Measurements from ENCODE around the gene TMEM185B. TPM values are rescaled to one million over a fixed set of nuclear protein-coding genes. Genes with fewer than 3 reads are reported as not detected.

TMEM185B gene
- 10 to 100 TPM in 2 of 4 donors, 1 to 10 TPM in 2; 2.0 to 28.3 (median 6.9) TPM for polyA plus RNA-seq
- long read RNA-seq, donor 1 = 0 reads
- long read RNA-seq, donor 2, transcript TMEM185B-201 (1 exons, 2,131 nt) = major isoform, 15 of 15 reads
- long read RNA-seq, donor 2, partial matches to known transcripts = 0 of 15 reads
- long read RNA-seq, donor 2, other reads (novel, unspliced or antisense) = 0 of 15 reads
- long read RNA-seq, donor 3, transcript TMEM185B-201 (1 exons, 2,131 nt) = major isoform, 26 of 26 reads
- long read RNA-seq, donor 3, partial matches to known transcripts = 0 of 26 reads
- long read RNA-seq, donor 3, other reads (novel, unspliced or antisense) = 0 of 26 reads
- long read RNA-seq, donor 4 = 0 reads
- long read RNA-seq, donor 5, transcript TMEM185B-201 (1 exons, 2,131 nt) = major isoform, 9 of 9 reads
- long read RNA-seq, donor 5, partial matches to known transcripts = 0 of 9 reads
- long read RNA-seq, donor 5, other reads (novel, unspliced or antisense) = 0 of 9 reads
- long read RNA-seq, donor 6, transcript TMEM185B-201 (1 exons, 2,131 nt) = major isoform, 12 of 12 reads
- long read RNA-seq, donor 6, partial matches to known transcripts = 0 of 12 reads
- long read RNA-seq, donor 6, other reads (novel, unspliced or antisense) = 0 of 12 reads
- long read RNA-seq, donor 7 = 0 reads
- long read RNA-seq, donor 8, partial matches to known transcripts = 0 of 2 reads
- long read RNA-seq, donor 8, other reads (novel, unspliced or antisense) = 0 of 2 reads
- long read RNA-seq, donor 9, transcript TMEM185B-201 (1 exons, 2,131 nt) = major isoform, 11 of 11 reads
- long read RNA-seq, donor 9, partial matches to known transcripts = 0 of 11 reads
- long read RNA-seq, donor 9, other reads (novel, unspliced or antisense) = 0 of 11 reads
- long read RNA-seq, donor 10, transcript TMEM185B-201 (1 exons, 2,131 nt) = major isoform, 17 of 17 reads
- long read RNA-seq, donor 10, partial matches to known transcripts = 0 of 17 reads
- long read RNA-seq, donor 10, other reads (novel, unspliced or antisense) = 0 of 17 reads

- Histone ChIP-seq H3K9me3 (ENCODE audit: control insufficient read depth in 2 of 2, insufficient read depth in 1 of 2, low read depth in 1 of 2, low read length in 1 of 2) (peaks cover 0 to 27% of the 10 kb centered on the region in 2 donors), H3K4me1 (ENCODE audit: control insufficient read depth in 3 of 3, insufficient read depth in 2 of 3, low read depth in 1 of 3, low read length in 2 of 3) (peaks cover 0 to 16% (median 3%) of the 10 kb centered on the region in 3 donors), H3K27ac (ENCODE audit: low read depth in 1 of 3, low read length in 2 of 3) (peak within 1 kb of the TSS; percentile 93 to 97 (median 94)), H3K36me3 (ENCODE audit: control insufficient read depth in 3 of 3, insufficient read depth in 2 of 3, low read depth in 1 of 3, low read length in 3 of 3) (peaks cover 0 to 29% (median 0%) of the 10 kb centered on the region in 3 donors), H3K4me3 (ENCODE audit: low read depth in 1 of 3, low read length in 3 of 3) (peak within 1 kb of the TSS; percentile 60 to 79 (median 67)), H3K27me3 (ENCODE audit: control insufficient read depth in 3 of 3, insufficient read depth in 3 of 3, low read length in 3 of 3) (no peaks in the 10 kb centered on the region)
- WGBS, 3 donors = 1 to 2% (median 1%) methylated on average over 87 to 108 of the region's 108 CpGs
- DNase-seq (peak; percentile 89 to 98), FAIRE-seq (no peak)
These were observed at the start of gene TMEM185B for GRCh38 chr2:120223034-120223912. TSS of gene TMEM185B (minus strand) at chr2:120223400. CDS start at chr2:120222976, 424 bp downstream.

DNA sequence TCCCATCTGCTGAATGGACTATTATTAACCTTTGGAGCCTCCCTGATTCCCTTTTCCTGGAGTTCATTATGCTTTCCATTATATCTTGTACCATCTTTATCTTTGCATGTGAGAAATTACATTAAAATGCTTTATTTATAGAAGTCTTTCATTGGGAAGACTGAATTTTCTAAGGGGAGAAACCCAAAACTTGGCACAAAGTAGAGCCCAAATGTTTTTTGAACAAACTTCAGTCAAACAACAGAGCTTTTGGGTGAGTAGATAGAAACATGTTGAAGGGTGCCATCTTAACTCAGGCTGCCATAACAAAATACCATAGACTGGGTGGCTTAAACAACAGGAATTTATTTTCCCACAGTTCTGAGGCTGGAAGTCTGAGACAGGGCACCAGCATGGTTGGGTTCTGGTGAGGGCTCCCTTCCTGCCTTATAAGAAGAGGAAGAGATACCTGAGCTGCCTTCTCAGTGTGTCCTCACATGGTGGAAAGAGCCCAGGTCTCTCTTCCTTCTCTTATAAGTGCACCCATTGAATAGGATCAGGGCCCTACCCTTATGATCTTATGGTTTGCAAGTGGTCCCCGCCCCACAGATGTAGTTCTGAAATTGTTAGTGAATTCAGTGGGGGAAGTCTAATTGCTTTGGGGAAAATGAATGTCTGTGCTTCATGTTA lies 48.6 kb upstream of the TMEM185B start:
- Histone ChIP-seq H3K27me3 (ENCODE audit: control insufficient read depth in 3 of 3, insufficient read depth in 3 of 3, low read length in 3 of 3) (no peaks in the 10 kb centered on the region), H3K4me1 (ENCODE audit: control insufficient read depth in 3 of 3, insufficient read depth in 2 of 3, low read depth in 1 of 3, low read length in 2 of 3) (peaks cover 0 to 7% (median 0%) of the 10 kb centered on the region in 3 donors), H3K9me3 (ENCODE audit: control insufficient read depth in 2 of 2, insufficient read depth in 1 of 2, low read depth in 1 of 2, low read length in 1 of 2) (peaks cover 0 to 20% of the 10 kb centered on the region in 2 donors), H3K36me3 (ENCODE audit: control insufficient read depth in 3 of 3, insufficient read depth in 2 of 3, low read depth in 1 of 3, low read length in 3 of 3) (peaks cover 0 to 11% (median 0%) of the 10 kb centered on the region in 3 donors), H3K4me3 (ENCODE audit: low read depth in 1 of 3, low read length in 3 of 3) (no peak overlapping the region), H3K27ac (ENCODE audit: low read depth in 1 of 3, low read length in 2 of 3) (peak overlapping the region in 1 of 3 donors; percentile 36)
- no peak for DNase-seq
- no peak for FAIRE-seq
- WGBS, 3 donors = 95 to 100% (median 97%) methylated on average over 1 of the region's 1 CpG

GRCh38 chr2:120269816-120270215 lies 46.6 kb upstream of the TMEM185B start:
- H3K4me1 ChIP-seq (ENCODE audit: control insufficient read depth in 3 of 3, insufficient read depth in 2 of 3, low read depth in 1 of 3, low read length in 2 of 3) = peaks cover 0 to 7% (median 0%) of the 10 kb centered on the region in 3 donors
- H3K36me3 ChIP-seq (ENCODE audit: control insufficient read depth in 3 of 3, insufficient read depth in 2 of 3, low read depth in 1 of 3, low read length in 3 of 3) = peaks cover 0 to 9% (median 0%) of the 10 kb centered on the region in 3 donors
- H3K9me3 ChIP-seq (ENCODE audit: control insufficient read depth in 2 of 2, insufficient read depth in 1 of 2, low read depth in 1 of 2, low read length in 1 of 2) = peaks cover 0 to 6% of the 10 kb centered on the region in 2 donors
- FAIRE-seq (no peak), DNase-seq (no peak)
- WGBS, 3 donors = 52 to 88% (median 84%) methylated on average over 1 of the region's 1 CpG
- H3K27me3 ChIP-seq (ENCODE audit: control insufficient read depth in 3 of 3, insufficient read depth in 3 of 3, low read length in 3 of 3) = no peaks in the 10 kb centered on the region
- no peak overlapping the region for H3K27ac ChIP-seq (ENCODE audit: low read depth in 1 of 3, low read length in 2 of 3)
- no peak overlapping the region for H3K4me3 ChIP-seq (ENCODE audit: low read depth in 1 of 3, low read length in 3 of 3)

DNA sequence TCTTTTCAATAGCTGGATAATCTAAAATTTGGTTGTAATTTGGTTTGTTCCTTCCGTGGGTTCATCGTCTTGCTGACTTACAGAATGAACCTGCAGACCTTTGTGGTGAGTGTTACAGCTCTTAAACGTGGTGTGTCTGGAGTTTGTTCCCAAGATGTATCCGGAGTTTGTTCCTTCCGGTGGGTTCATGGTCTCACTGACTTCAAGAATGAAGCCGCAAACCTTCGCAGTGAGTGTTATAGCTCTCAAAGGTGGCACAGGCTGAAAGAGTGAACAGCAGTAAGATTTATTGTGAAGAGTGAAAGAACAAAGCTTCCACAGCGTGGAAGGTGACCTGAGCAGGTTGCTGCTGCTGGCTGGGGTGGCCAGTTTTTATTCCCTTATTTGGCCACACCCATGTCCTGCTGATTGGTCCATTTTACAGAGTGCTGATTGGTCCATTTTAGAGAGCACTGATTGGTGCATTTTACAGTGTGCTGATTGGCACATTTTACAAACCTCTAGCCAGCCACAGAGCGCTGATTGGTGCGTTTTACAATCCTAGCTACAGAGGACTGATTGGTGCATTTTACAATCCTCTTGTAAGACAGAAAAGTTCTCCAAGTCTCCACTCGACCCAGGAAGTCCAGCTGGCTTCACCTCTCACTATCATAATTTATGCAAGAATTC lies 46.0 kb upstream of the TMEM185B start:
- no peak for FAIRE-seq
- 84 to 90% (median 86%) methylated on average over 11 of the region's 11 CpGs for WGBS, 3 donors

DNA sequence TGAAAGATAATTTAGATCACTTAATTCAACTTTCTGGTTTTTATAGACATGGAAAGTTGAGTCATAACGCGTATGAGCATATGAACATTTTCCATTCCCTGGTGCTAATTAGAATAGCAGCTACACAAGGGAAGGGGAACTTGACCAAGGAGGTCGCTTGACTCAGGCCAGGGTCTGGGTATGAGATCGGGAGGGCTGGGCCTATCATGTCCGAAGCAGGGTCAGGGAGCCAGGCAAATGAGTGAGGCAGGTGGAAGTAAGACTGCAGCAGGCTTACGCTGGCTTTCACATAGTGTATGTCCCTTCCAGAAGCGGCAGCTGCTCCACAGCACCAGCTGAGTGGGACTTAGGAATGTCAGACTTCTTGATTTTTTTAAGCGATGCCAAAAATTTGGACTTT lies 44.1 kb upstream of the TMEM185B start:
- Histone ChIP-seq H3K4me1 (ENCODE audit: control insufficient read depth in 3 of 3, insufficient read depth in 2 of 3, low read depth in 1 of 3, low read length in 2 of 3) (peaks cover 0 to 3% (median 0%) of the 10 kb centered on the region in 3 donors), H3K36me3 (ENCODE audit: control insufficient read depth in 3 of 3, insufficient read depth in 2 of 3, low read depth in 1 of 3, low read length in 3 of 3) (peaks cover 0 to 12% (median 0%) of the 10 kb centered on the region in 3 donors), H3K27ac (ENCODE audit: low read depth in 1 of 3, low read length in 2 of 3) (no peak overlapping the region), H3K4me3 (ENCODE audit: low read depth in 1 of 3, low read length in 3 of 3) (no peak overlapping the region), H3K9me3 (ENCODE audit: control insufficient read depth in 2 of 2, insufficient read depth in 1 of 2, low read depth in 1 of 2, low read length in 1 of 2) (peaks cover 0 to 5% of the 10 kb centered on the region in 2 donors), H3K27me3 (ENCODE audit: control insufficient read depth in 3 of 3, insufficient read depth in 3 of 3, low read length in 3 of 3) (no peaks in the 10 kb centered on the region)
- no peak for FAIRE-seq
- DNase-seq = no peak
- WGBS, 3 donors = 81 to 92% (median 88%) methylated on average over 8 of the region's 8 CpGs

More for the DNA sequence above, 46.0 kb upstream of the TMEM185B start:
- H3K9me3 ChIP-seq (ENCODE audit: control insufficient read depth in 2 of 2, insufficient read depth in 1 of 2, low read depth in 1 of 2, low read length in 1 of 2) = peaks cover 0 to 5% of the 10 kb centered on the region in 2 donors
- H3K36me3 ChIP-seq (ENCODE audit: control insufficient read depth in 3 of 3, insufficient read depth in 2 of 3, low read depth in 1 of 3, low read length in 3 of 3) = peaks cover 0 to 9% (median 0%) of the 10 kb centered on the region in 3 donors
- H3K27ac ChIP-seq (ENCODE audit: low read depth in 1 of 3, low read length in 2 of 3) = no peak overlapping the region
- DNase-seq = no peak
- no peaks in the 10 kb centered on the region for H3K27me3 ChIP-seq (ENCODE audit: control insufficient read depth in 3 of 3, insufficient read depth in 3 of 3, low read length in 3 of 3)
- peaks cover 0 to 7% (median 0%) of the 10 kb centered on the region in 3 donors for H3K4me1 ChIP-seq (ENCODE audit: control insufficient read depth in 3 of 3, insufficient read depth in 2 of 3, low read depth in 1 of 3, low read length in 2 of 3)
- no peak overlapping the region for H3K4me3 ChIP-seq (ENCODE audit: low read depth in 1 of 3, low read length in 3 of 3)

- Histone ChIP-seq H3K36me3 (ENCODE audit: control insufficient read depth in 3 of 3, insufficient read depth in 2 of 3, low read depth in 1 of 3, low read length in 3 of 3) (peaks cover 0 to 17% (median 0%) of the 10 kb centered on the region in 3 donors), H3K9me3 (ENCODE audit: control insufficient read depth in 2 of 2, insufficient read depth in 1 of 2, low read depth in 1 of 2, low read length in 1 of 2) (peaks cover 3 to 14% of the 10 kb centered on the region in 2 donors), H3K27ac (ENCODE audit: low read depth in 1 of 3, low read length in 2 of 3) (no peak overlapping the region), H3K27me3 (ENCODE audit: control insufficient read depth in 3 of 3, insufficient read depth in 3 of 3, low read length in 3 of 3) (no peaks in the 10 kb centered on the region), H3K4me3 (ENCODE audit: low read depth in 1 of 3, low read length in 3 of 3) (no peak overlapping the region), H3K4me1 (ENCODE audit: control insufficient read depth in 3 of 3, insufficient read depth in 2 of 3, low read depth in 1 of 3, low read length in 2 of 3) (no peaks in the 10 kb centered on the region)
- DNase-seq = no peak
- WGBS, 3 donors = 70 to 87% (median 82%) methylated on average over 12 of the region's 12 CpGs
- FAIRE-seq = no peak
These were observed 41.8 kb upstream of the TMEM185B start for GRCh38 chr2:120265006-120265405.

Data from small intestine (tissue), 16 donors.